ENCODE measurements around the gene SH3BGRL.
"Not testable (repeated sequence)": the region's sequence is repeated elsewhere in the genome, so short reads cannot be mapped to it uniquely, and the experiment has no call there.

The SH3BGRL gene

DNA sequence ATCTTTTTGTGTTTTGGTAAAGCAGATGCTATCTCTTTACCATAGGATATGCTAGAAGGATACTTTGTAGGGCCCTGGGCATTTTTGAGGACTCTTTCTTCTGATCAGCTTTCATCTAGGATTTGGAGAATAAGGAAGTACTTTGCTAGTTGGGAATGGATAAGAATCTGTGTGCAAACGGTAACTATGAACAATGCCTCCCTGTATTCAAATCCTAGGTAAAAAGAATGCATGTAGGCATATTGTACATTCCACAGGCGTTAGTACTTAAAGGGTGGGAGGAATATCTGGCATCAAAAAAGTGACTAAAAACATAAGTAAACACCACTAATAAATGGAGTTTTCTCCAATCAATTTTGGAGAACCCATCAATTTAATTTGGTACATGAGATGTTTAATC lies 59.7 kb downstream of the SH3BGRL start:
- no peak for DNase-seq

DNA sequence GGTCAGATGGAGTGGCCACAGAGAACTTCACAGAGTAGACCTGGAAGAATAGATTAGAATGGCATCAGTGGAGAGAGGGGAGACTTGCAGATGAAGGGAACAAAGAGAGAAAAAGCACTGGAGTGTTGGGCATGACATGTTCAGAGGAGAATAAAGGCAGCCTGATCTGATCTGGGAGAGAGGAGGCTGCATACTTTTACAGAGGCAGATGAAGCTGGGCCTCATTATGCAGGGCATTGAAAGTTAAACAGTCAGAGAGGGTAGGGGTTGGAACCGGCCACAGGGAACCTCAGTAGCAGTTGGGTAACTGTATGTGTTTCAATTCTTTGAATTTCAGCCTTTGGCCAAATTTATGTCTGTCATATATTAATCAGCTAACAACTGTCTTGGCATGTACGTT lies 61.2 kb downstream of the SH3BGRL start:
- no peak for DNase-seq

DNA sequence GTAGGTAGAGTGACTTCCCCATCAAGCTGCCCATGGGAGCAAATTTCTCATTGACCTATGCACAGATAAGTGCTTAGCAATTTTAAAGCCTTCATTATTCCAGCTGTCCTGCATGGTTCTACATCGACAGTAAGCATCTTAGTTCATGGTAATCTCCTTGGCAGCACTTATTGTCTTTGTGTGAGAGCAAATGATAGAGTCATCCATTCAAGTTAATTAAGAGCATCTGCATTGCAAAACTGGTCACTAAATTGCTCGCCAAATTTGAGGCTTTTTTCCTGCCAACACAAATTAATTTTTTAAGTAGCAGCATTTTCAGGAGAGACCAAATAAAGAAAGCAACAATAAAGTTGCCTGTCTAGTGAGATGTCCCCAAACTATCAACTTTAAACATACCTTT lies 76.7 kb downstream of the SH3BGRL start:
- no peak for DNase-seq

DNA sequence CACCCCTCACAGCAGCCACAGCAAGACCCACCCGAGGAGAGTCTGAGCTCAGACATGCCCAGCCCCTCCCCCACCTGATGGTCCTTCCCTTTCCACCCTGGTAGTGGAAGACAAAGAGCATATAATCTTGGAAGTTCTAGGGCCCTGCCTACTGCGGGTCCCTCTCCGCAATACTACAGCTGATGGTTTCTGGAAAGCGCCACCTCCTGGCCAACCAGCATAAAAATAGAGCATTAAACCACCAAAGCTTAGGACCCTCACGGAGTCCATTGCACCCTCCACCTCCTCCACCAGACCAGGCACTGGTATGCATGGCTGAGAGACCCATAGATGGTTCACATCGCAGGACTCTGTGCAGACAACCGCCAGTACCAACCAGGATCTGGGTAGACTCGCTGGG lies 78.2 kb downstream of the SH3BGRL start:
- no peak for DNase-seq

DNA sequence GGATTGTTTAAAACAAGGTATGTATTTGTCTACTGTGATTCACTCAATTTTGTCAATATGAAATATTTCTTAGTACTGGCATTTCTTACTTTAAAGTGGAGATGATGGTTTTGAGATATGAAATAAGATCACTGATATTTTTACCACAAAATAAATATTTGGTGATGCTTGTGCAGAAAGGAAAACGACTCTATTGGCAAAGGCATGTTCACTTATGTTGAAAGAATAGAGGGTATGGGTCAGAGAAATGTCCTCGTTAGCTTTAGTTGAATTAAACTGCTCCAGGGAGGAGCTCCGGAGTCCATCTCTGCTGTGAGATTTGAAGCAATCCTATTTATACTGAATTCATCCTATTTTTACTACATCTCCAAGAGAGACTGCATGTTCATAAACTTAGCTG lies 84.2 kb downstream of the SH3BGRL start:
- no peak for DNase-seq

DNA sequence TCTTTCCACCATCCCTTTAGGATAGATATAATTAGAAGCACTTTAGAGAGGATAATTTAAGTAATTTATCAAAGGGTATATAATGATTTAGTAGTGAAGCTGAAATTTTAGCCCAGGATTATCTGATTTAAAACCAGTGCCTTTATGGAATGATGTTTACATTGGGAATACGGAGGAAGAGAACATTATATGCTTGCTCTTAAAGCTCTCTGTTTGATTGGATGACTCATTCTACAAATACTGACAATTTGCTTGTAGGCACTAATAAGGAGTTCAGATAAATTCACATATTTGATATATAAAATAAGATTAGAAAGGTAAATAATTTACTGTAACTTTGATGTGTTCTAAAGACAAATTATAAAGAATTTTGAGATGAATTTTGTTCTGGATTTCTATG lies 84.7 kb downstream of the SH3BGRL start:
- no peak for DNase-seq

DNA sequence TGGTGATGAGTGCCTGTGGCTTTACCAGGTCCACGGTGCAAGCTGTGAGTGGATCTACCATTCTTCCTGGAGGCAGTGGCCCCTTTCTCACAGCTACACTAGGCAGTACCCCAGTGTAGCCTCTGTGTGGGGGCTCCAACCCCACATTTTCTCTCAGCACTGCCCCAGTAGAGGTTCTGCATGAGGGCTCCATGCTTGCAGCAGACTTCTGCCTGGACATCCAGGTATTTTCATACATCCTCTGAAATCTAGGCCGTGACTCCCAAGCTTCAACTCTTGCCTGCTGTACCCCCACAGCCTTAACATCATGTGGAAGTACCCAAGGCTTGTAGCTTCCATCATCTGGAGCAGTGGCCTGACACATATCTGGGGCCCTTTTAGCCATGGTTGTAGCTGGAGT lies 90.1 kb downstream of the SH3BGRL start:
- no peak for DNase-seq

DNA sequence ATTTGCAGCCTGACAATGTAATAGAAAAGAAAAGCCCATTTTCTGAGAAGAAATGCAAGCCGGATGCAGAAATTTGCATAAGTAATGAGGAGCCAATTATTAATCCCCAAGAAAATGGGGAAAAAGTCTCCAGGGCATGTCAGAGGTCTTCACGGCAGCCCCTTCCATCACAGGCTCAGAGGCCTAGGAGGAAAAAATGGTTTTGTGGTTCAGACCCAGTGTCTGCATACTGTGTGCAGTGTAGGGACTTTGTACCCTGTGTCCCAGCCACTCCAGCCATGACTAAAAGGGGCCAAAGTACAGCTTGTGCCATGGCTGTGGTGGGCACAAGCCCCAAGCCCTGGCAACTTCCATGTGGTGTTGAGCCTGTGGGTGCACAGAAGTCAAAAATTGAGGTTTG lies 92.2 kb downstream of the SH3BGRL start:
- no peak for DNase-seq

DNA sequence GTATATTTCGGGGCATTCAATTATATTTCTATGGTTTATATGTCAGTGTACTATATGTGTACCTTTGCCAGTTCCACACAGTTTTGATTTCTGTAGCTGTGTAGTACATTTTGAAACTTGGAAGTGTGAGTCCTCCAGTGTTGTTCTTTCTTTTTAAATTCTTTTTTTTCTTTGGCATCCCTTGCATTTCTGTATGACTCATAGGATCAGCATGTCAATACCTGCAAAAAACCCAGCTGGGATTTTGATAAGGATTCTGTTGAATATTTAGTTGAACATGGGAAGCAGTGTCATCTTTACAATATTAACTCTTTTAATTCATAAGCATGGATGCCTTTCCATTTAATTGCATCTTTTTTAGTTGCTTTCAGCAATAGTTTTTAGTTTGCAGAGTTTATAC lies 100.0 kb downstream of the SH3BGRL start:
- no peak for DNase-seq

DNA sequence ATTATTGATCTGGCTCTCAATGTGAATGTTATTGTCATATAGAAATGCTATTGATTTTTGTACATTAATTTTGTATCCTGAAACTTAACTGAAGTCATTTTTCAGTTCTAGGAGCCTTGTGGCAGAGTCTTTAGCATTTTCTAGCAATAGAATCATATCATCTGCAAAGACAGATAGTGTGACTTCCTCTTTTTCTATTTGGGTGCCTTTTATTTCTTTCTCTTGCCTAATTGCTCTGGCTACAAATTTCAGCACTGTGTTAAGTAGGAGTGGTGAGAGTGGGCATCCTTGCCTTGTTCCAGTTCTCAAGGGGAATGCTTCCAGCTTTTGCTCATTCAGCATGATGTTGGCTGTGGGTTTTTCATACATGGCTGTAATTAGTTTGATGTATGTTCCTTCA lies 102.7 kb downstream of the SH3BGRL start:
- no peak for DNase-seq

DNA sequence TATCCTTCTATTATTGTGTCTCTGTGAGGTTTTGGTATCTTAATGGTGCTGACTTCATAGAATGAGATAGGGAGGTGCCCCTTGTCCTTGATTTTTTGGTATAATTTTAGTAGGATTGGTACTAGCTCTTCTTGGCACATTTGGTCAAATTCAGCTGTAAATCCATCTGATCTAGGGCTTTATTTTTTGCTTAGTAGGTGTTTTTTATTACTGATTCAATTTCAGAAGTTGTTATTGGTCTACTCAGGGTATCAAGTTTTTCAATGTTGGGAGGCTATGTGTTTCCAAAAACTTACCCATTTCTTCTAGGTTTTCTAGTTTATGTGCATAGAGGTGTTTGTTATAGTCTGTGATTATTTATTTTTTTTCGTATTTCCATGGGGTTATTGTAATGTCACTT lies 103.3 kb downstream of the SH3BGRL start:
- DNase-seq = no peak

DNA sequence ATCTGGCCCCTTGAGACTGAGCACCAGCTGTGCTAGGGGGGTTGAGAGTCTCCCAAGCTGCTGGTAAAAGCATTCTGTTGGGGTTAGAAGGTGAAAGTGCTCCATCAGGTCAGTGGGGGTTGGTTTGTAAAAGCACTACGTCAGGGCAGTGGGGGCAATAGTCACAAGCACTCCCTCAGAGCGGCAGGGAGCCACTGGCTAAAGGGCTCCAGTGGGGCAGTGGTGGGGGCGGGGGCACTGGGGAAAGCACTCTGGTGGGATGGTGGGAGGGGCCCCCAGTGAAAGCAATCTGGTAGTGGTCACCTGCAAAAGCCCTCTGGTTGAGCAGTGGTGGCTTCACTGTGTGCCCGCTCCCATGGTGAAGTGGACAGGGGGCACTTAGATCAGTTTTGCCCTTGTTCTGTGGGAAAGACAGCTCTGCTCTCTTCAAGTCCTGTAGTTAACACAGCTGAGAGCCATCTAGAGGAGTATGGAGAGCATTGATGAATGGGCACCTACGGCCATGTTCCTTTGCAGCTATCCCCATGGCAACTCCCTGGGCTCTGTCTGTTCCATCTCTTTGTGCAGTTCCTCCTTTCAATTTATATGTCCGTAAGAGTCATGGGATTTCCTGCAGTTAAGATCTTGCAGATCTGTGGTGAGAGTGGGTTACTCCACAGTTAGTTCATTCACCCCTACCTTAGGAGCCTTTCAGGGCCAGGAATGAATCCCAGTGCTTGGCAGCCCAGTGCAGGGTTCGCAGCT lies 106.4 kb downstream of the SH3BGRL start:
- no peak for DNase-seq

DNA sequence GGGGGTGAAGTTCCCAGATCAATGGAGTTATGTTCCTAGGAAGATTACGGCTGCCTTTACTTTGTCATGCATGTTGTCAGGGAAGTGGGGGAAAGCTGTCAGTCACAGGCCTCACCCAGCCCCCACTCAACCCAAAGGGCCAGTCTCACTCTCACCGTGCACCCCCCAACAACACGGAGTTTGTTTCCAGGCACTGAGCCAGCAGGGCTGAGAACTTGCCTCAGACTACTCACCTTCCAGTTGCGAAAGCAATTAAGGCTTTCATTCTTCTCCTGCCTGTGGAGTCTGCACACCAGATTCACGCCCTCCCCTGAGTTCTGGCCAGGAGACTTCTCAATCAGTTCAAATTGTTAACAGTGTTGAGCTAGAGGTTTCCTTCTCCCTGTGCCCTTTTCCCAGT lies 114.3 kb downstream of the SH3BGRL start:
- no peak for DNase-seq

DNA sequence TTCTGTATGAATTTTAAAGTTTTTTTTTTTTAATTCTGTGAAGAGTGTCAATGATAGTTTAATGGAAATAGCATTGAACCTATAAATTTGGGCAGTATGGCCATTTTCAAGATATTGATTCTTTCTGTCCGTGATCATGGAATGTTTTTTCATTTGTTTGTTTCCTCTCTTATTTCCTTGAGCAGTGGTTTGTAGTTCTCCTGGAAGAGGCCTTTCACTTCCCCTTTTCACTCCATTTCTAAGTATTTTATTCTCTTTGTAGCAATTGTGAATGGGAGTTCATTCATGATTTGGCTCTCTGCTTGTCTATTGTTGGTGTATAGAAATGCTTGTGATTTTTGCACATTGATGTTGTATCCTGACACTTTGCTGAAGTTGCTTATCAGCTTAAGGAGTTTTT lies 129.8 kb downstream of the SH3BGRL start:
- DNase-seq = not testable (repeated sequence)

DNA sequence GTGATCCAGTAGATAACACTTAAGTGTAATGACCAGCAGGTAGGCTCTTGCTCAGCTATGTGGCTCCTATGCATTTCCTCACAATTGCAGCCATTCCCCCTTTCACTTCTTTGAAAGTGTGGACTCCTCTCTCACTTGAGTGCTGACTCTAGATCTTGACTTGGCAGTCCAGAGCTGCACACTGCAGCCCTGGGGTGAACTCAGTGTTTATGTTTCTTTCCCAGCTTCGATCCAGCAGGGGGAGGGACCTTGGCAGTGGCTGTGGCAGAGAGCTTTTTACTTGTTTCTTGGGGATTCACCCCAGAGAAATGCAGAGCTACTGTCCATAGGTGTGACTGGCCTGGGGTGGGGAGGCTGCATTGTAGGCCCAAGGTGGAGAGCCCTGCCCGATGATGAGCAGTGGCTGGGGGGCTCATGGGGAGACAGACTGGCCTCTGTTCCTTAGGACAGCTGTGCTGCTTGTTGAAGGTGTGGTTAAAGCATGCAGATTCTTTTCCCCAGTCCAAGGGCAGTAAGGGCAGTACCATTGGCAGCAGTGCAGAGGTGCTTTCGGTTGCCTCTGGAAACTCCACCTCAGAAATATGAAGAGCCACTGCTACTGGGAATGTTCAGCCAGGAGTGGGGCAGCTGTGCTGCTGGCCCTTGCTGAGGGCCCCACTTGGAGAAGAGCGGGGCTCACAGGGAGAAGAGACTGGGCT lies 134.7 kb downstream of the SH3BGRL start:
- DNase-seq = no peak

DNA sequence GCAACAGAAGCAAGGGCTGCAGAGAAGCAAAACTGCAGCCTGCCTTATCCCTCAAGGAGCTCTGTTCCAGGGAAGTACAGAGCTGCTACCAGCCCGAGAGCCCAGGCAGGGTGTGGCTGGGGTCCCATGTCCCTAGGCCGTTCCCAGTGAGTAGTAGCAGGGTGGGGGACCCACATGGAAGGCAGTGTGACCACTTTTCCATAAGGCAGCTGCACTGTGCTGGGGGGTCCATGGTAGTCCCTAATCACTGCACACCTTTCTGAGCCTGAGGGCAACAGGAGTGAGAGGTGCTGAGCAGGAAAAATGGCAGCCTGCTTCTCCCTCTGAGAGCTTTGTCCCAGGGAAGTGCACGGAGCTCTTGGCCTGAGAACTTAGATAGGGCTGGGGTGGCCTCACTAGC lies 135.9 kb downstream of the SH3BGRL start:
- DNase-seq = no peak

DNA sequence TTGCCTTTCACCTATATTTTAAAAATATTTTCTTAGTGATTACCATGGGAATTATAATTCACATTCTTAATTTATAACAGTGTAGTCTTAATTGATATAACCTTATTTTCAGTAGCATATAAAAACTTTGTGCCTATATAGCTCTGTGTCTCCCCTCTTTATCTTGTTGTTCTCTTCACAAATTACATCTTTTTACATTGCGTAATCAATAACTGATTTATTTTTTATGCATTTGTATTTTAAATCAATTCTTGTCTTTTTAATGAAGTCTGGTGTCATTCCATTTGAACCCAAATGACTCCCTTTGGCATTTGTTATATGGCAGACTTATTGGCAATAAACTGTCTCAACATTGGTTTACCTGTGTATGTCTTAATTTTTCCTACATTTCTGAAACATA lies 137.0 kb downstream of the SH3BGRL start:
- DNase-seq = no peak

DNA sequence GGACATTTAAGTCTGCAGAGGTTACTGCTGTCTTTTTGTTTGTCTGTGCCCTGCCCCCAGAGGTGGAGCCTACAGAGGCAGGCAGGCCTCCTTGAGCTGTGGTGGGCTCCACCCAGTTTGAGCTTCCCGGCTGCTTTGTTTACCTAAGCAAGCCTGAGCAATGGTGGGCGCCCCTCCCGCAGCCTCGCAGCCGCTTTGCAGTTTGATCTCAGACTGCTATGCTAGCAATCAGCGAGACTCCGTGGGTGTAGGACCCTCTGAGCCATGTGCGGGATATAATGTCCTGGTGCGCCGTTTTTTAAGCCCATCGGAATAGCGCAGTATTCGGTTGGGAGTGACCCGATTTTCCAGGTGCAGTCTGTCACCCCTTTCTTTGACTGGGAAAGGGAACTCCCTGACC lies 143.4 kb downstream of the SH3BGRL start:
- DNase-seq = not testable (repeated sequence)

Measured in activated gamma-delta T cell treated with Interleukin-2 at 50 U/mL for 16 hours (primary cell).